SK-N-SH treated with all-trans-retinoic acid at 6 μM for 48 hours (cell line): Measurements from ENCODE around the gene DMRTC2.

ENCODE experiments used
- ATAC-seq: fragments of 200-7000 bp; cut with Tn5 transposase; 3 replicates; pipeline ENCODE4 v1.9.1; 2020; ENCODE audit warnings: mild to moderate bottlenecking, moderate library complexity
- ARNTL ChIP-seq: fragments of 450-650 bp; formaldehyde crosslinking; IDR thresholded peaks from 2 replicates; pipeline ENCODE4 v1.5.0; 2020; ENCODE audit warnings: low read depth, mild to moderate bottlenecking, moderate library complexity, borderline replicate concordance
- BACH2 ChIP-seq: fragments of 250-450 bp; sonication (Bioruptor Pico); IDR thresholded peaks from 2 replicates; pipeline ENCODE4 v1.9.0; 2021; ENCODE audit warnings: mild to moderate bottlenecking, borderline replicate concordance
- CSDC2 ChIP-seq: fragments of 250-450 bp; sonication (Bioruptor Pico); IDR thresholded peaks from 2 replicates; pipeline ENCODE4 v1.5.0; 2020; ENCODE audit warnings: mild to moderate bottlenecking, moderate library complexity
- ESRRG ChIP-seq: fragments of 250-450 bp; sonication (Bioruptor Pico); IDR thresholded peaks from 2 replicates; pipeline ENCODE4 v1.6.1; 2021; ENCODE audit warnings: mild to moderate bottlenecking
- GLIS3 ChIP-seq: fragments of 250-450 bp; sonication (Bioruptor Pico); IDR thresholded peaks from 2 replicates; pipeline ENCODE4 v1.5.0; 2020; ENCODE audit warnings: mild to moderate bottlenecking, moderate library complexity
- ISL1 ChIP-seq: fragments of 250-450 bp; sonication (Bioruptor Pico); IDR thresholded peaks from 2 replicates; pipeline ENCODE4 v2.1.2; 2022; ENCODE audit warnings: mild to moderate bottlenecking, moderate library complexity
- OSR1 ChIP-seq: fragments of 250-450 bp; sonication (Bioruptor Pico); IDR thresholded peaks from 2 replicates; pipeline ENCODE4 v1.8.0; 2022; ENCODE audit warnings: moderate library complexity, mild to moderate bottlenecking, inconsistent platforms
- RARB ChIP-seq: fragments of 250-450 bp; sonication (Bioruptor Pico); IDR thresholded peaks from 2 replicates; pipeline ENCODE4 v1.8.0; 2021; ENCODE audit warnings: mild to moderate bottlenecking, moderate library complexity
- SNAI2 ChIP-seq: fragments of 250-450 bp; sonication (Bioruptor Pico); IDR thresholded peaks from 2 replicates; pipeline ENCODE4 v1.5.0; 2020; ENCODE audit warnings: mild to moderate bottlenecking, moderate library complexity
- TCF4 ChIP-seq: fragments of 250-450 bp; sonication (Bioruptor Pico); IDR thresholded peaks from 2 replicates; pipeline ENCODE4 v1.8.0; 2021; ENCODE audit warnings: mild to moderate bottlenecking, moderate library complexity, borderline replicate concordance
- TOX ChIP-seq: fragments of 250-450 bp; sonication (Bioruptor Pico); IDR thresholded peaks from 2 replicates; pipeline ENCODE4 v1.8.0; 2021; ENCODE audit warnings: mild to moderate bottlenecking, moderate library complexity, borderline replicate concordance
- TSHZ2 ChIP-seq: fragments of 250-450 bp; sonication (Bioruptor Pico); IDR thresholded peaks from 2 replicates; pipeline ENCODE4 v1.5.0; 2020; ENCODE audit warnings: mild to moderate bottlenecking, moderate library complexity
- ZC3H10 ChIP-seq: fragments of 250-450 bp; sonication (Bioruptor Pico); IDR thresholded peaks from 2 replicates; pipeline ENCODE4 v1.5.1; 2021; ENCODE audit warnings: mild to moderate bottlenecking, moderate library complexity
- ZFP3 ChIP-seq: fragments of 250-450 bp; sonication (Bioruptor Pico); IDR thresholded peaks from 2 replicates; pipeline ENCODE4 v1.5.0; 2020; ENCODE audit warnings: mild to moderate bottlenecking, moderate library complexity
- ZFP30 ChIP-seq: fragments of 450-650 bp; formaldehyde crosslinking; IDR thresholded peaks from 2 replicates; pipeline ENCODE4 v1.5.0; 2022; ENCODE audit warnings: mild to moderate bottlenecking, moderate library complexity
- ZNF565 ChIP-seq: fragments of 450-650 bp; formaldehyde crosslinking; conservative IDR thresholded peaks from 2 replicates; pipeline ENCODE4 v1.5.0; 2020; ENCODE audit warnings: low read depth, mild to moderate bottlenecking, moderate library complexity
- ZNF70 ChIP-seq: fragments of 450-650 bp; formaldehyde crosslinking; IDR thresholded peaks from 2 replicates; pipeline ENCODE4 v1.5.0; 2020; ENCODE audit warnings: mild to moderate bottlenecking, moderate library complexity
- ZNF8 ChIP-seq: fragments of 450-650 bp; formaldehyde crosslinking; IDR thresholded peaks from 2 replicates; pipeline ENCODE4 v1.5.0; 2020; ENCODE audit warnings: mild to moderate bottlenecking, moderate library complexity
- TF ChIP-seq, protein P1 (sequence below): fragments of 250-450 bp; sonication (Bioruptor Pico); IDR thresholded peaks from 2 replicates; pipeline ENCODE4 v1.5.1; 2020; ENCODE audit warnings: low read depth, mild to moderate bottlenecking, moderate library complexity
- TF ChIP-seq, protein P2 (sequence below): fragments of 250-450 bp; sonication (Bioruptor Pico); IDR thresholded peaks from 2 replicates; pipeline ENCODE4 v1.8.0; 2021; ENCODE audit warnings: low read depth, mild to moderate bottlenecking, moderate library complexity, borderline replicate concordance
- TF ChIP-seq, protein P3 (sequence below): fragments of 250-450 bp; sonication (Bioruptor Pico); IDR thresholded peaks from 2 replicates; pipeline ENCODE4 v1.8.0; 2020; ENCODE audit warnings: mild to moderate bottlenecking, moderate library complexity, borderline replicate concordance

The DMRTC2 gene

GRCh38 chr19:41877916-41878905 lies 33.4 kb downstream of the DMRTC2 start:
- ATAC-seq, result no peak
- TF ChIP-seq ARNTL (CRISPR knock-in tag), result no peak
- no peak for TF ChIP-seq TOX
- no peak for TF ChIP-seq ZNF70 (CRISPR knock-in tag)
- TF ChIP-seq ZC3H10 (CRISPR knock-in tag), result no peak
- TF ChIP-seq RARB, result no peak

- ATAC-seq, result no peak
- TF ChIP-seq ZNF70 (CRISPR knock-in tag) (no peak), ZFP3 (no peak), ZC3H10 (CRISPR knock-in tag) (no peak), CSDC2 (no peak), GLIS3 (no peak), TOX (no peak), RARB (no peak), ZNF565 (CRISPR knock-in tag) (no peak), SNAI2 (no peak)
- TF ChIP-seq, protein P1, sequence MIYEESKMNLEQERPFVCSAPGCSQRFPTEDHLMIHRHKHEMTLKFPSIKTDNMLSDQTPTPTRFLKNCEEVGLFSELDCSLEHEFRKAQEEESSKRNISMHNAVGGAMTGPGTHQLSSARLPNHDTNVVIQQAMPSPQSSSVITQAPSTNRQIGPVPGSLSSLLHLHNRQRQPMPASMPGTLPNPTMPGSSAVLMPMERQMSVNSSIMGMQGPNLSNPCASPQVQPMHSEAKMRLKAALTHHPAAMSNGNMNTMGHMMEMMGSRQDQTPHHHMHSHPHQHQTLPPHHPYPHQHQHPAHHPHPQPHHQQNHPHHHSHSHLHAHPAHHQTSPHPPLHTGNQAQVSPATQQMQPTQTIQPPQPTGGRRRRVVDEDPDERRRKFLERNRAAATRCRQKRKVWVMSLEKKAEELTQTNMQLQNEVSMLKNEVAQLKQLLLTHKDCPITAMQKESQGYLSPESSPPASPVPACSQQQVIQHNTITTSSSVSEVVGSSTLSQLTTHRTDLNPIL (CRISPR knock-in tag), result no peak
These were observed 34.2 kb downstream of the DMRTC2 start for GRCh38 chr19:41879080-41879479.

GRCh38 chr19:41879670-41880328 lies 35.0 kb downstream of the DMRTC2 start:
- no peak for ATAC-seq
- no peak for TF ChIP-seq CSDC2
- TF ChIP-seq, protein P2, sequence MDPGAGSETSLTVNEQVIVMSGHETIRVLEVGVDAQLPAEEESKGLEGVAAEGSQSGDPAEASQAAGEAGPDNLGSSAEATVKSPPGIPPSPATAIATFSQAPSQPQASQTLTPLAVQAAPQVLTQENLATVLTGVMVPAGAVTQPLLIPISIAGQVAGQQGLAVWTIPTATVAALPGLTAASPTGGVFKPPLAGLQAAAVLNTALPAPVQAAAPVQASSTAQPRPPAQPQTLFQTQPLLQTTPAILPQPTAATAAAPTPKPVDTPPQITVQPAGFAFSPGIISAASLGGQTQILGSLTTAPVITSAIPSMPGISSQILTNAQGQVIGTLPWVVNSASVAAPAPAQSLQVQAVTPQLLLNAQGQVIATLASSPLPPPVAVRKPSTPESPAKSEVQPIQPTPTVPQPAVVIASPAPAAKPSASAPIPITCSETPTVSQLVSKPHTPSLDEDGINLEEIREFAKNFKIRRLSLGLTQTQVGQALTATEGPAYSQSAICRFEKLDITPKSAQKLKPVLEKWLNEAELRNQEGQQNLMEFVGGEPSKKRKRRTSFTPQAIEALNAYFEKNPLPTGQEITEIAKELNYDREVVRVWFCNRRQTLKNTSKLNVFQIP (CRISPR knock-in tag), result no peak
- no peak for TF ChIP-seq RARB
- no peak for TF ChIP-seq TSHZ2 (CRISPR knock-in tag)
- TF ChIP-seq, protein P3, sequence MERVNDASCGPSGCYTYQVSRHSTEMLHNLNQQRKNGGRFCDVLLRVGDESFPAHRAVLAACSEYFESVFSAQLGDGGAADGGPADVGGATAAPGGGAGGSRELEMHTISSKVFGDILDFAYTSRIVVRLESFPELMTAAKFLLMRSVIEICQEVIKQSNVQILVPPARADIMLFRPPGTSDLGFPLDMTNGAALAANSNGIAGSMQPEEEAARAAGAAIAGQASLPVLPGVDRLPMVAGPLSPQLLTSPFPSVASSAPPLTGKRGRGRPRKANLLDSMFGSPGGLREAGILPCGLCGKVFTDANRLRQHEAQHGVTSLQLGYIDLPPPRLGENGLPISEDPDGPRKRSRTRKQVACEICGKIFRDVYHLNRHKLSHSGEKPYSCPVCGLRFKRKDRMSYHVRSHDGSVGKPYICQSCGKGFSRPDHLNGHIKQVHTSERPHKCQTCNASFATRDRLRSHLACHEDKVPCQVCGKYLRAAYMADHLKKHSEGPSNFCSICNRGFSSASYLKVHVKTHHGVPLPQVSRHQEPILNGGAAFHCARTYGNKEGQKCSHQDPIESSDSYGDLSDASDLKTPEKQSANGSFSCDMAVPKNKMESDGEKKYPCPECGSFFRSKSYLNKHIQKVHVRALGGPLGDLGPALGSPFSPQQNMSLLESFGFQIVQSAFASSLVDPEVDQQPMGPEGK, result no peak
- TF ChIP-seq ZC3H10 (CRISPR knock-in tag), result no peak
- no peak for TF ChIP-seq ZNF8 (CRISPR knock-in tag)
- TF ChIP-seq ZFP3, result no peak
- no peak for TF ChIP-seq OSR1 (CRISPR knock-in tag)
- TF ChIP-seq ZFP30 (CRISPR knock-in tag), result no peak
- no peak for TF ChIP-seq TCF4 (CRISPR knock-in tag)
- TF ChIP-seq ZNF70 (CRISPR knock-in tag), result no peak
- no peak for TF ChIP-seq BACH2 (CRISPR knock-in tag)
- no peak for TF ChIP-seq ESRRG

DNA sequence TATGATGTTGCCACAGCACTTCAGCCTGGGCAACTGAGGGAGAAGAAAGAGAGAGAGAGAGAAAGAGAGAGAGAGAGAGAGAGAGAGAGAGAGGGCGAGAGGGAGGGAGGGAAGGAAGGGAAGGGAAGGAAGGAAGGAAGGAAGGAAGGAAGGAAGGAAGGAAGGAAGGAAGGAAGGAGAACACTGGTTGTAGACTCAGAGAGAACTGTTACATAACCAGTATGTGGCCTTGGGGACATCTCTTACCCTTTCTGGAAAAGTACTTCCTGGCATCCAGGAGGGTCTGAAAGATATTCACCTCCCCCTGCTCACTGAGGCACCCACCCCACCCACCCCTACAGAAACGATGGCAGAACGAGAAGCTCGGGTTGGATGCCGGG lies 35.5 kb downstream of the DMRTC2 start:
- no peak for ATAC-seq
- no peak for TF ChIP-seq ZFP3
- TF ChIP-seq ARNTL (CRISPR knock-in tag), result no peak
- TF ChIP-seq ISL1 (CRISPR knock-in tag), result no peak
- TF ChIP-seq, protein P3, result no peak
- TF ChIP-seq ZNF8 (CRISPR knock-in tag), result no peak
- no peak for TF ChIP-seq ZC3H10 (CRISPR knock-in tag)
